IPS-NIHi7 (cell line): ENCODE measurements around the gene TCP11X1.
"Not testable (repeated sequence)": the region's sequence is repeated elsewhere in the genome, so short reads cannot be mapped to it uniquely, and the experiment has no call there.

Source experiments
- DNase-seq: peaks from one replicate; pipeline ENCODE4 v3.0.0; 2012; ENCODE audit warnings: mixed read lengths; ENCODE audit errors: extremely low spot score

The TCP11X1 gene

GRCh38 chrX:102214986-102215385 lies at the start of gene TCP11X1:
TSS of gene TCP11X1 (plus strand) at chrX:102215301.
- DNase-seq: not testable (repeated sequence)

GRCh38 chrX:102185967-102186720 lies 29.0 kb upstream of the TCP11X1 start:
- DNase-seq: no peak

GRCh38 chrX:102207940-102208339 lies 7.2 kb upstream of the TCP11X1 start:
- DNase-seq: not testable (repeated sequence)

GRCh38 chrX:102216497-102216896 lies 1.4 kb downstream of the TCP11X1 start:
- DNase-seq: not testable (repeated sequence)

GRCh38 chrX:102235678-102236077 lies 20.6 kb downstream of the TCP11X1 start:
- DNase-seq: not testable (repeated sequence)

GRCh38 chrX:102240265-102240664 lies 25.2 kb downstream of the TCP11X1 start:
- DNase-seq: not testable (repeated sequence)

- not testable (repeated sequence) for DNase-seq
These were observed 31.8 kb downstream of the TCP11X1 start, which contains the start of gene NXF2 for GRCh38 chrX:102246893-102247292. TSS of gene NXF2 (plus strand) at chrX:102247167. CDS start at chrX:102307079, 59,912 bp downstream.

GRCh38 chrX:102272231-102272630 lies 57.1 kb downstream of the TCP11X1 start:
- not testable (repeated sequence) for DNase-seq
